Amniotic stem cell (primary cell): Measurements from ENCODE around the gene CDK11B.

Experiments used
- DNase-seq: peaks from one replicate; lab custom pipeline; 2025; lab: John Stamatoyannopoulos, UW

The CDK11B gene

GRCh38 chr1:1627261-1627828 lies 31.5 kb downstream of the CDK11B start:
- no peak for DNase-seq

GRCh38 chr1:1626207-1627141 lies 32.3 kb downstream of the CDK11B start:
- no peak for DNase-seq

DNA sequence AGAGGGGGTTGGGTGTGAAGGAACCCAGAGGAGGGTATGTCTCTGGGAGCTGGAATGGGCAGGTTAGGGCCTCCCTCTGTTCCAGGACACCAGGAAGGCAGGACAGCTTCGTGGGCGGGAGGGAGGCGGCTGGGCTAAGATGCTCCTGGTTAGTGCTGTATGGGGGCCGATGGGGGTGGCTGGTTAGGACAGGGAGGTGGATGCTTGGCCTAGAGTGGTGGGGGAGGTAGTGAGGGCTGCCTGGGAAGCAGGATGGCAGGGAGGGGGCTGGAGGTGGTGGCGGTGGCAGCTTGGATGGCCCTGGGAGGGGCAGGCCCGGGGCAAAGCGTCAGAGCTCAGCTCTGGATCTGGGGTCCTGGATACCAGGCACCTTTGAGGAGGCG lies 33.0 kb downstream of the CDK11B start:
- DNase-seq, result no peak

DNA sequence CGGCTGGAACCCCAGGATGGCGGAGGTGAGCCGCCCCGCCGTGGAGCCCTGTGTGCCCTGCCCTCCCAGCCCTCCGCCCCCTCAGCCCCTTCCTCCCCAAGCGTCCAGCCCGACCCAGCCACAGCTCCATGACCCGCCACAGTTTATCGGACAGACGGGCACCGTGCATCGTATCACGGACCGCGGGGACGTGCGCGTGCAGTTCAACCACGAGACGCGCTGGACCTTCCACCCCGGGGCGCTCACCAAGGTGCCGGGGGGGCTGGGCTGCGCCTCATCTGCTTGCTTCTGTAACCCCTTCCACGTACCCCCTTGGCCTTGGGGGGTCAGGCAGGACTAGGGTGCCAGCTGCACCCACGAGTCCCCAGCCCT lies 33.4 kb downstream of the CDK11B start:
- DNase-seq, result no peak

DNA sequence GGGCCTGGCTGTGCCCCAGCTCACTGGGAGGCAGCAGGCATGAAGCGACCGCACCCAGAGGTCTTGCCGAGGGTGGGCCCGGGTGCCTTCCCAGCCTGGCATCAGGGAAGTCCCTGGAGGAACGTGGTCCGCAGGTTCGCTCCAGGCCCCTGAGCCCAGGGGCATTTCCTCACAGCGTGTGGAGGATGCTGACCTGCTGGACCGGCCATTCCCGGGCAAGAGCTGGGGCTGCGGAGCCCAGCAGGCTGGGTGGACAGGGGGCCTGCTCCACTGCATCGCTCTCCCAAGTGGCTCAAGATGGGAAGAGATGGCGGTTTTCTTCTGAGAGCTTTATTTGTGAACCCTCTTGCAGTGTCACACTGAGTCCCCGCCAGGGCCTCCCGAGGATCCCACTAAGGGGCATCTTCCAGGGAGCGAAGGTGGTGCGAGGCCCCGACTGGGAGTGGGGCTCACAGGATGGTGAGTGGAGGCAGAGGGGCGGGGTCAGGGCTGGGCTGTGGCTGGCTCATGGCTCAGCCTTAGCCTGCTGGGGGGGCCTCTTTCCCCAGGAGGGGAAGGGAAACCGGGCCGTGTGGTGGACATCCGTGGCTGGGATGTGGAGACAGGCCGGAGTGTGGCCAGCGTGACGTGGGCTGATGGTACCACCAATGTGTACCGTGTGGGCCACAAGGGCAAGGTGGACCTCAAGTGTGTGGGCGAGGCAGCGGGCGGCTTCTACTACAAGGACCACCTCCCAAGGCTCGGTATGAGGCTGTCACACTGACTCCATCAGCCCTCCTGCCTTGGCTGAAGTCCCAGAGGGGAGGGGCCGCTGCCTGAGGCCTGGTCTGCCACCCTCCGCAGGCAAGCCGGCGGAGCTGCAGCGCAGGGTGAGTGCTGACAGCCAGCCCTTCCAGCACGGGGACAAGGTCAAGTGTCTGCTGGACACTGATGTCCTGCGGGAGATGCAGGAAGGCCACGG lies 34.1 kb downstream of the CDK11B start:
- DNase-seq, result no peak

DNA sequence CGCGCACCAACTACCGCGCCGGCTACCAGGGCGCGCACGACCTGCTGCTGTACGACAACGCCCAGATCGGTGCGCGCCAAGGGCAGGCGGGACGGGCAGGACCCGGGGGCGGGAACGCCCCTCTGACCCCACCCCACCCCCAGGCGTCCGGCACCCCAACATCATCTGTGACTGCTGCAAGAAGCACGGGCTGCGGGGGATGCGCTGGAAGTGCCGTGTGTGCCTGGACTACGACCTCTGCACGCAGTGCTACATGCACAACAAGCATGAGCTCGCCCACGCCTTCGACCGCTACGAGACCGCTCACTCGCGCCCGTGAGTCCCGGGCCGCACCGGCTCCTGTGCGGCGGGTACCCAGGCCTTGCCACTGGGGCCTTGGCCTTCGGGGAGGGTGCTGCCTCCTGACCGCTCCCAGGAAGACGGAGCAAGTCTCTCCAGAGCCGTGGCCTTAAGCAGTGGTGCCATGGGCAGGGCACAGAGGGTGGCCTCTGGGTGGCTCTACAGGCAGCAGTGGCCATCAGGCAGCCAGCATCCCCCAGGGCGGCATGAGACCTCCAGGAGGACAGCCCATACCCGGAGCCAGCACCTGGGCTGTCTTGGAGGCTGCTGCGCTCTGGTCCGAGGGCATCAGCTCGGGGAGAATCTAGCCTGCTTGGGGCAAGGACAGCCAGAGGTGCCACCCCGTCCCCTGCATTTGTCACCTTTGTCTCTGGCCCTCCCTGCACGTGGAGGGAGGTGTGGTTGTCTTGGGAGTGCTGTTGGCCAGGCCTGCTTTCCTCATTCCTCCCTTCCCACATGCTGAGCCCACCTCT lies 35.0 kb downstream of the CDK11B start:
- DNase-seq, result no peak

- DNase-seq, result no peak
Observed at GRCh38 chr1:1623181-1623630, 35.6 kb downstream of the CDK11B start.

DNA sequence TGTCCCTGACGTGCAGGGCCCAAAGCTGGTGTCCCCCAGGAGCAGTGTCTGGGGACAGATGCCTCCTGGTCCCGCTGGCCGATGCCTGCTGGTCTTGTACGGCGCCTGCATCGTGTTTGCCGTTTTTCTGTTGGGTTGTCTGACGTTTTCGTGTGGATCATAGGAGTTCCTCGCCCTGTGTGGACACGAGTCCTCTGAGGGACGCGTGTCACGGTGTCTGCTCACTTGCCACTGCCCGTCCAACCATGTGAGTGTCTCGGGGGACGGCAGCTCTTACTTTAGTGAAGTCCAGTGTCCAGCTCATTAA lies 36.1 kb downstream of the CDK11B start:
- no peak for DNase-seq

- DNase-seq, result no peak
Observed at GRCh38 chr1:1622010-1622787, 36.6 kb downstream of the CDK11B start.

- DNase-seq, result no peak
Observed at GRCh38 chr1:1621173-1622009, 37.4 kb downstream of the CDK11B start.

DNA sequence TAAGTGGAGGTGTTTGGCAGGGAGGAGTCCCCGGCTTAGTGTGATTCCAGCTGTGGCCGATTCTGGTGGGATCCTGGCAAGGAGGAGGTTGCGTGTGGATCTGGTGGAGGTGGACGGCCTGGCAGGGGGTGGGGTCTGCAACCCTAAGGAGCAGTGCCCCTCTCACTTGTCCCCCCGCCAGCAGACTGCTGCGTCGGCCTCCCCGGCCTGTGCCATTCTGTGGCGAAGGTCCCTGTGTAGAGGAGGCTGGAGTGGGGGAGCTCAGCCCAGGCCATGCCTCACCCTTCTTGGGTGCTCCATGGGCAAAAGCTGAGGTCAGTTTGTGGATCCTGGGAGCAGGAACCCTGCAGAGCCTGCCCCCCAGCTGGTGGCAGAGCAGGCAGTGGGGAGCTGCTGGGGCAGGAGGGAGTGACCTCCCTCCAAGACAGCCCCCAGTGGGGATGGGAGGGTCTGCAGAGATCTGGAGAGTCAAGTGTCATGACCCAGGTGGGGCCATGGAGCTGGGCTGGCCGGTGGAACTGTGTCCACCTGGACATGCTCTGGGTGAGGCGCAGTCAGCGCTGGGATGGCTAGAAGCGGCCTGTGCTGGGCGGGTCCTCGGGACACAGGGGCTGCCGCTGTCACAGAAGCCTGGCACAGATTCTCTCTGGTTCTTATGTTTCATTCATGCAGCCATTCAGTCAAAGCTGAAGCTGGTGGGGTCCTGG lies 38.2 kb downstream of the CDK11B start:
- no peak for DNase-seq

DNA sequence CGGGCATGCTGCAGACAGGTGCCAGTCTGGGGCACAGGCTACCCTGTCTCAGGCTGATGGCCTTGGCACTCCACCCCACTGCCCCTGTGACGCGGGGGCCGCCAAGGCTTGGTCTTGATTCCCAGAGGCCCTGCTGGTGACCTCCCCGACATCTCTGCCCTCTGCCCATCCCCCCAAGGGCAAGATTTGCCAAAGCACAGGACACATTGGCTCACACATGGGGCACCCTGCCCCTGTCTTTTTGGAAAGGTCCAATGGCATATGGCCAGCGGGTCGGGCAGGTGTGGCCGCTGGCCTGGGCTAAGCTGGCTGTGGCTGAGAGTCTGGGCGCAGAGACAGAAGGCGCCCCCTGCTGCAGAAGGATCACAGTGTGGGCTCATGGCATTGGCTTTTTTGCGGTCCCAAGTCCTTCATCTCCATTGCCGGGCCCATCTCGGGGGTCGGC lies 38.9 kb downstream of the CDK11B start:
- DNase-seq, result no peak

- no peak for DNase-seq
Observed at GRCh38 chr1:1618396-1619068, 40.3 kb downstream of the CDK11B start.

GRCh38 chr1:1617925-1618324 lies 40.9 kb downstream of the CDK11B start:
- no peak for DNase-seq

- no peak for DNase-seq
Observed at GRCh38 chr1:1617516-1617915, 41.3 kb downstream of the CDK11B start.

DNA sequence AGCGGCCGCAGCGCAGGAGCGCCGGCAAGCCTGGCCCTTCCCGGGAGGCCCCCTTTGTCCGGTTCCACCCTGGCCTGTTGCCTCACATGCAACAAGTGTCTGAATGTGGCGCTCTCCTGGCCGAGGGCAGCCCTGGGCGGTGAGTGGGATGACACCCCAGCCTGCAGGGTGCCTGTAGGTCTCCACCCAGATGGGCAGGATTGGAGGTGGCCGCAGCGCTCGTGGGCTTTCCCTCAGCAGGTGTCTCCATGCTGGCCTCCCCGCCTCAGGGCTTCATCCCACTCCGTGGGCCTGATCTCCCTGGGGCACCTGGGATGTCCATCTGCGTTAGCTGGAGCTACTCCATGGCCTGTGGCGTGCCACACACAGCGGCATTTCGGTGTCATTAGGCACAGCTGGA lies 42.0 kb downstream of the CDK11B start:
- no peak for DNase-seq

DNA sequence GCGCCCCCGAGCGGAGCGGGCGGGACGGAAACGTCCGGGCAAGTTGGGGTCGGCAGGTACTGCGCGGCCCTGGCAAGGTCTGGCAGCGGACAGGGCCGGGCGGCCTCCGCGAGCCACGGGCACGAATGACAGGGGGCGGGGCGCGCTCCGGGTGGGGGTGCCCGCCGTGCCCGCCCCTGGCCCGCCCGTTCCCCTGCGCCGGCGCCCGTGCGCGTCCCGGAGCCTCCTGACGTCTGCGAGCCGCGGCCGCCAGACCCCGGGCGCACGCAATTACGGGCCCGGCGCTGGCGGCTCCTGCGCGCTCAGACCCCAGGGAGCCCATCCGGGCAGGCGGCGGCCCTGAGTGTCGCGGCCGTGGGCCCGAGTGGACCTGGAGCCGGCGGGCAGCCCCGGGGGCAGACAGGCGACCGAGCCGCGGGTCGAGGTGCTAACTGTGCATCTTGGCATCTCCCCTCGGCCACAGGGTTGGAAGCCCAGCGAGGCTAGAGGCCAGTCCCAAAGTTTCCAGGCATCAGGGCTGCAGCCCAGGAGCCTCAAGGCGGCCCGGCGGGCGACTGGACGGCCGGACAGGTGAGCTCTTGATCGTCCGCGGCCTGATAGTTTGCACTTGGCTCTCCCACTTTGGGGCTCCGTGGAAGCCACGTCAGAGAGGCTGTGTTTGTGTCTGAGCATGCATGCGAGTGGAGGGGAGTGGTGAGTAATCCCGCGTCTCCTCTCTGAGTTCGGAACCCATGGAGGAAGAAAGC lies 42.6 kb downstream of the CDK11B start:
- no peak for DNase-seq
